Aorta (tissue), 5 donors: ENCODE measurements around the gene FLT1. TPM values are rescaled to one million over a fixed set of nuclear protein-coding genes. Genes with fewer than 3 reads are reported as not detected.
A peak's percentile ranks its signal among the peaks of the same experiment; 100 is the strongest.

Experiments used
- ATAC-seq: fragments of 200-7000 bp; cut with Tn5 transposase; one replicate; pipeline ENCODE4 v1.9.1; 2022; ENCODE audit warnings: moderate library complexity; ENCODE audit not compliant: low FRiP score
- DNase-seq, 2 donors: peaks; one replicate each; pipeline ENCODE4 v3.0.0-alpha.2; 2020
- H3K27ac ChIP-seq, 2 donors: one replicate each; pipeline ENCODE4 v1.5.1; 2013; ENCODE audit warnings: low read length in 2 of 2, mild to moderate bottlenecking in 2 of 2, moderate library complexity in 2 of 2, control low read depth in 1 of 2, inconsistent platforms in 1 of 2, low read depth in 1 of 2
- H3K27me3 ChIP-seq, 2 donors: one replicate each; pipeline ENCODE4 v1.6.1; 2013; ENCODE audit warnings: control low read depth in 1 of 2, low read length in 1 of 2, mild to moderate bottlenecking in 1 of 2, moderate library complexity in 1 of 2; ENCODE audit not compliant: insufficient read depth in 2 of 2, control insufficient read depth in 1 of 2
- H3K36me3 ChIP-seq, 2 donors: one replicate each; pipeline ENCODE4 v1.6.1; 2013; ENCODE audit warnings: control low read depth in 1 of 2, low read length in 1 of 2, mild to moderate bottlenecking in 1 of 2; ENCODE audit not compliant: insufficient read depth in 2 of 2, control insufficient read depth in 1 of 2
- H3K4me1 ChIP-seq, 2 donors: one replicate each; pipeline ENCODE4 v1.6.1; 2013; ENCODE audit warnings: low read length in 2 of 2, control low read depth in 1 of 2, mild to moderate bottlenecking in 1 of 2, moderate library complexity in 1 of 2; ENCODE audit not compliant: insufficient read depth in 2 of 2, control insufficient read depth in 1 of 2
- H3K4me3 ChIP-seq, 2 donors: one replicate each; pipeline ENCODE4 v1.5.1; 2013; ENCODE audit warnings: low read length in 2 of 2, control low read depth in 1 of 2, mild to moderate bottlenecking in 1 of 2
- H3K9me3 ChIP-seq: one replicate; pipeline ENCODE4 v1.6.1; 2013; ENCODE audit warnings: mild to moderate bottlenecking, low read length; ENCODE audit not compliant: control insufficient read depth
- WGBS, 2 donors: extraction: QIAGEN DNeasy Blood & Tissue Kit; methylation state at CpG; one replicate each; pipeline ENCODE4 v1.1.7; 2013; 5-methylcytosine and 5-hydroxymethylcytosine counted together
- intact Hi-C, 2 donors: fragments of 100-400 bp; cut with DNase I; formaldehyde crosslinking; loops; one replicate each; pipeline versions ENCODE4 v1.14.2 to v1.15.0; 2022
- polyA plus RNA-seq, 2 donors: library from polyadenylated mRNA; stranded (reverse); fragments of 200-250 nt; gene quantifications; one replicate each; pipeline ENCODE4 v1.2.3, GENCODE V29; 2013
- total RNA-seq, 2 donors: library from RNA; stranded (reverse); fragmentation: NEBNext Ultra II Directional; extraction: Animal tissue kit (Norgen Biotek cat#: 25700); gene quantifications; one replicate each; pipeline ENCODE4 v1.2.1, GENCODE V29; 2021
- donor health status: healthy with polysubstance abuse.
- donor health status: Bipolar disorder and iron deficiency.
- donor health status: DM: no; HTN: no; CAD: no.
- donor health status: DM: no; HTN: no; CAD: no.
- donor health status: DM: yes; HTN: yes; CAD: no.

The FLT1 gene
- total and polyA plus RNA-seq, 4 donors = 0.38 to 62.8 (median 16.7) TPM

GRCh38 chr13:28425793-28426192, 69.1 kb downstream of the FLT1 start:
- Histone ChIP-seq H3K36me3 (no peaks in the 10 kb centered on the region), H3K4me3 (no peak overlapping the region), H3K4me1 (no peaks in the 10 kb centered on the region), H3K9me3 (no peaks in the 10 kb centered on the region), H3K27ac (no peak overlapping the region), H3K27me3 (no peaks in the 10 kb centered on the region)
- WGBS, 2 donors = 18 to 26% methylated on average over 1 of the region's 1 CpG
- DNase-seq = no peak
- ATAC-seq = no peak
- intact Hi-C loops = no loop called here

- 95 to 97% methylated on average over 4 of the region's 4 CpGs for WGBS, 2 donors
- DNase-seq (no peak), ATAC-seq (no peak)
- Histone ChIP-seq H3K9me3 (no peaks in the 10 kb centered on the region), H3K36me3 (no peaks in the 10 kb centered on the region), H3K4me3 (no peak overlapping the region), H3K4me1 (no peaks in the 10 kb centered on the region), H3K27me3 (no peaks in the 10 kb centered on the region), H3K27ac (no peak overlapping the region)
- intact Hi-C loops = no loop called here
Observed at GRCh38 chr13:28424541-28424940, 70.4 kb downstream of the FLT1 start.

GRCh38 chr13:28423010-28423409, 71.9 kb downstream of the FLT1 start:
- Histone ChIP-seq H3K4me3 (no peak overlapping the region), H3K4me1 (no peaks in the 10 kb centered on the region), H3K9me3 (no peaks in the 10 kb centered on the region), H3K27me3 (no peaks in the 10 kb centered on the region), H3K36me3 (no peaks in the 10 kb centered on the region), H3K27ac (no peak overlapping the region)
- intact Hi-C loops = no loop called here
- 79 to 84% methylated on average over 5 of the region's 5 CpGs for WGBS, 2 donors
- ATAC-seq (no peak), DNase-seq (peak in 1 of 2 donors; percentile 78)

GRCh38 chr13:28421676-28422410, 73.1 kb downstream of the FLT1 start:
- DNase-seq (no peak), ATAC-seq (no peak)
- no peaks in the 10 kb centered on the region for H3K4me1 ChIP-seq
- no peak overlapping the region for H3K4me3 ChIP-seq
- no peaks in the 10 kb centered on the region for H3K9me3 ChIP-seq
- H3K27me3 ChIP-seq = no peaks in the 10 kb centered on the region
- 74 to 78% methylated on average over 7 of the region's 7 CpGs for WGBS, 2 donors
- H3K27ac ChIP-seq = no peak overlapping the region
- no peaks in the 10 kb centered on the region for H3K36me3 ChIP-seq
- intact Hi-C loops = no loop called here

GRCh38 chr13:28420704-28421103, 74.2 kb downstream of the FLT1 start:
- H3K4me3 ChIP-seq = no peak overlapping the region
- no peaks in the 10 kb centered on the region for H3K27me3 ChIP-seq
- 89 to 91% methylated on average over 4 of the region's 4 CpGs for WGBS, 2 donors
- no peak overlapping the region for H3K27ac ChIP-seq
- no peak for ATAC-seq
- H3K4me1 ChIP-seq = no peaks in the 10 kb centered on the region
- no peaks in the 10 kb centered on the region for H3K9me3 ChIP-seq
- H3K36me3 ChIP-seq = no peaks in the 10 kb centered on the region
- intact Hi-C loops = no loop called here
- no peak for DNase-seq

- H3K4me1 ChIP-seq = no peaks in the 10 kb centered on the region
- ATAC-seq = no peak
- WGBS, 2 donors = 74 to 81% methylated on average over 3 of the region's 3 CpGs
- DNase-seq = no peak
- no peaks in the 10 kb centered on the region for H3K9me3 ChIP-seq
- no peaks in the 10 kb centered on the region for H3K36me3 ChIP-seq
- intact Hi-C loops = no loop called here
- no peak overlapping the region for H3K4me3 ChIP-seq
- H3K27ac ChIP-seq = no peak overlapping the region
- no peaks in the 10 kb centered on the region for H3K27me3 ChIP-seq
Observed at GRCh38 chr13:28415994-28416421, 78.9 kb downstream of the FLT1 start.

GRCh38 chr13:28413999-28414398, 80.9 kb downstream of the FLT1 start:
- H3K27me3 ChIP-seq = no peaks in the 10 kb centered on the region
- 96 to 98% methylated on average over 4 of the region's 4 CpGs for WGBS, 2 donors
- no peak overlapping the region for H3K27ac ChIP-seq
- H3K36me3 ChIP-seq = no peaks in the 10 kb centered on the region
- ATAC-seq (no peak), DNase-seq (no peak)
- H3K4me3 ChIP-seq = no peak overlapping the region
- no peaks in the 10 kb centered on the region for H3K9me3 ChIP-seq
- H3K4me1 ChIP-seq = no peaks in the 10 kb centered on the region
- intact Hi-C loops = no loop called here

GRCh38 chr13:28412981-28413380, 81.9 kb downstream of the FLT1 start:
- Histone ChIP-seq H3K4me1 (no peaks in the 10 kb centered on the region), H3K36me3 (no peaks in the 10 kb centered on the region), H3K27me3 (no peaks in the 10 kb centered on the region), H3K9me3 (no peaks in the 10 kb centered on the region), H3K27ac (no peak overlapping the region), H3K4me3 (no peak overlapping the region)
- DNase-seq = no peak
- peak; percentile 44 for ATAC-seq
- WGBS, 2 donors = 40 to 52% methylated on average over 8 of the region's 8 CpGs
- intact Hi-C loops = no loop called here

GRCh38 chr13:28411831-28412353, 83.0 kb downstream of the FLT1 start:
- Histone ChIP-seq H3K4me3 (no peak overlapping the region), H3K9me3 (no peaks in the 10 kb centered on the region), H3K4me1 (no peaks in the 10 kb centered on the region), H3K27me3 (no peaks in the 10 kb centered on the region), H3K27ac (no peak overlapping the region), H3K36me3 (no peaks in the 10 kb centered on the region)
- intact Hi-C loops = no loop called here
- DNase-seq = no peak
- ATAC-seq = no peak
- 37 to 42% methylated on average over 5 of the region's 5 CpGs for WGBS, 2 donors
